ENCODE measurements around the gene ENTR1. TPM values are rescaled to one million over a fixed set of nuclear protein-coding genes. Genes with fewer than 3 reads are reported as not detected.

The ENTR1 gene
- total and polyA plus RNA-seq, 2 of the 13 experiments (the other 11 are each of a cell fraction or from before 2014, with no cell fraction given): 70.1 to 76.4 TPM

- no peak for TF ChIP-seq SP4 (CRISPR knock-in tag; IDR thresholded peaks at IDR 0.05)
- TF ChIP-seq ISX (CRISPR knock-in tag; conservative IDR thresholded peaks at IDR 0.05): no peak
- no peak for TF ChIP-seq FOXK1 (CRISPR knock-in tag; IDR thresholded peaks at IDR 0.05; ENCODE audit: borderline replicate concordance, low read depth)
- TF ChIP-seq ZNF562 (CRISPR knock-in tag; IDR thresholded peaks at IDR 0.05; ENCODE audit: borderline replicate concordance): no peak
- no peak for TF ChIP-seq MEF2D (CRISPR knock-in tag; IDR thresholded peaks at IDR 0.05)
- TF ChIP-seq ZNF709 (CRISPR knock-in tag; IDR thresholded peaks at IDR 0.05): no peak
- TF ChIP-seq BORCS8-MEF2B (CRISPR knock-in tag; IDR thresholded peaks at IDR 0.05): no peak
- no peak for TF ChIP-seq ZNF17 (CRISPR knock-in tag; IDR thresholded peaks at IDR 0.05)
- TF ChIP-seq MAFK (conservative IDR thresholded peaks at IDR 0.05 in 1 of 2, IDR thresholded peaks at IDR 0.05 in 1 of 2; ENCODE audit: low read length in 2 of 2): no peak
- TF ChIP-seq PREB (CRISPR knock-in tag; IDR thresholded peaks at IDR 0.05): no peak
- no peak for TF ChIP-seq TCF7 (IDR thresholded peaks at IDR 0.05; ENCODE audit: low read depth)
- TF ChIP-seq FOSL1 (CRISPR knock-in tag; IDR thresholded peaks at IDR 0.05; ENCODE audit: borderline replicate concordance): no peak
- no peak for TF ChIP-seq ZFP62 (CRISPR knock-in tag; IDR thresholded peaks at IDR 0.05)
- TF ChIP-seq NFKBIZ (CRISPR knock-in tag; IDR thresholded peaks at IDR 0.05): no peak
- TF ChIP-seq SP5 (CRISPR knock-in tag; IDR thresholded peaks at IDR 0.05; ENCODE audit: borderline replicate concordance, low read depth): peak; percentile 31; the same call in 1 of the 2 replicates
- TF ChIP-seq CENPT (CRISPR knock-in tag; IDR thresholded peaks at IDR 0.05; ENCODE audit: low read depth): no peak
- TF ChIP-seq GATAD2A (CRISPR knock-in tag; IDR thresholded peaks at IDR 0.05): no peak
- TF ChIP-seq ZNF260 (CRISPR knock-in tag; IDR thresholded peaks at IDR 0.05; ENCODE audit: borderline replicate concordance, low read depth): no peak
- TF ChIP-seq JDP2 (CRISPR knock-in tag; IDR thresholded peaks at IDR 0.05; ENCODE audit: borderline replicate concordance): no peak
- TF ChIP-seq, protein P1, sequence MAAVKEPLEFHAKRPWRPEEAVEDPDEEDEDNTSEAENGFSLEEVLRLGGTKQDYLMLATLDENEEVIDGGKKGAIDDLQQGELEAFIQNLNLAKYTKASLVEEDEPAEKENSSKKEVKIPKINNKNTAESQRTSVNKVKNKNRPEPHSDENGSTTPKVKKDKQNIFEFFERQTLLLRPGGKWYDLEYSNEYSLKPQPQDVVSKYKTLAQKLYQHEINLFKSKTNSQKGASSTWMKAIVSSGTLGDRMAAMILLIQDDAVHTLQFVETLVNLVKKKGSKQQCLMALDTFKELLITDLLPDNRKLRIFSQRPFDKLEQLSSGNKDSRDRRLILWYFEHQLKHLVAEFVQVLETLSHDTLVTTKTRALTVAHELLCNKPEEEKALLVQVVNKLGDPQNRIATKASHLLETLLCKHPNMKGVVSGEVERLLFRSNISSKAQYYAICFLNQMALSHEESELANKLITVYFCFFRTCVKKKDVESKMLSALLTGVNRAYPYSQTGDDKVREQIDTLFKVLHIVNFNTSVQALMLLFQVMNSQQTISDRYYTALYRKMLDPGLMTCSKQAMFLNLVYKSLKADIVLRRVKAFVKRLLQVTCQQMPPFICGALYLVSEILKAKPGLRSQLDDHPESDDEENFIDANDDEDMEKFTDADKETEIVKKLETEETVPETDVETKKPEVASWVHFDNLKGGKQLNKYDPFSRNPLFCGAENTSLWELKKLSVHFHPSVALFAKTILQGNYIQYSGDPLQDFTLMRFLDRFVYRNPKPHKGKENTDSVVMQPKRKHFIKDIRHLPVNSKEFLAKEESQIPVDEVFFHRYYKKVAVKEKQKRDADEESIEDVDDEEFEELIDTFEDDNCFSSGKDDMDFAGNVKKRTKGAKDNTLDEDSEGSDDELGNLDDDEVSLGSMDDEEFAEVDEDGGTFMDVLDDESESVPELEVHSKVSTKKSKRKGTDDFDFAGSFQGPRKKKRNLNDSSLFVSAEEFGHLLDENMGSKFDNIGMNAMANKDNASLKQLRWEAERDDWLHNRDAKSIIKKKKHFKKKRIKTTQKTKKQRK (IDR thresholded peaks at IDR 0.05; ENCODE audit: low read length): no peak
- no peak for TF ChIP-seq ZNF142 (CRISPR knock-in tag; IDR thresholded peaks at IDR 0.05)
- no peak for TF ChIP-seq ZNF768 (CRISPR knock-in tag; IDR thresholded peaks at IDR 0.05)
- 0 out of 2 replicates have a peak, but pooled peaks have one; percentile 19 for TF ChIP-seq ZNF296 (CRISPR knock-in tag; conservative IDR thresholded peaks at IDR 0.05)
Measured at GRCh38 chr9:136354592-136355085, 55.8 kb downstream of the ENTR1 start (continued).

Measured in HepG2 (cell line).